Esophagus muscularis mucosa (tissue), 4 donors: ENCODE results near the gene HEATR9. TPM values are rescaled to one million over a fixed set of nuclear protein-coding genes. Genes with fewer than 3 reads are reported as not detected.
"Not testable (repeated sequence)": the region's sequence is repeated elsewhere in the genome, so short reads cannot be mapped to it uniquely, and the experiment has no call there.

Experiments used
- DNase-seq: peaks from one replicate; pipeline ENCODE4 v3.0.0-alpha.2; 2017; ENCODE audit errors: extremely low spot score
- H3K27ac ChIP-seq, 4 donors: fragments of 200-600 bp; sonication (generic); replicated peaks in 1 of 4; 1 replicate in 3 of 4; 2 replicates in 1 of 4; pipeline ENCODE4 v1.5.1; 2016 to 2019; ENCODE audit warnings: mild to moderate bottlenecking in 1 of 4
- H3K27me3 ChIP-seq, 4 donors: fragments of 200-600 bp; sonication (generic); one replicate each; pipeline versions ENCODE4 v1.5.1 to v1.6.0; 2016 to 2019
- H3K36me3 ChIP-seq, 4 donors: fragments of 200-600 bp; sonication (generic); one replicate each; pipeline ENCODE4 v1.5.1; 2016 to 2019
- H3K4me1 ChIP-seq, 4 donors: fragments of 200-600 bp; sonication (generic); one replicate each; pipeline ENCODE4 v1.5.1; 2016 to 2019
- H3K4me3 ChIP-seq, 4 donors: fragments of 200-600 bp; sonication (generic); 1 replicate in 2 of 4; 2 replicates in 2 of 4; pipeline ENCODE4 v1.5.1; 2016 to 2019; ENCODE audit warnings: mild to moderate bottlenecking in 4 of 4, moderate library complexity in 1 of 4
- H3K9me3 ChIP-seq, 4 donors: fragments of 200-600 bp; sonication (generic); 1 replicate in 3 of 4; 2 replicates in 1 of 4; pipeline ENCODE4 v1.5.1; 2016 to 2019
- EP300 ChIP-seq: sonication (generic); formaldehyde crosslinking; IDR thresholded peaks from one replicate; pipeline ENCODE4 v1.6.1; 2017; ENCODE audit warnings: antibody characterized with exemption
- POLR2A ChIP-seq: fragments of 450-650 bp; IDR thresholded peaks from one replicate; pipeline ENCODE4 v1.6.1; 2017; ENCODE audit warnings: antibody characterized with exemption, moderate library complexity, mild to moderate bottlenecking, low read depth
- POLR2AphosphoS5 ChIP-seq, 2 donors: sonication (generic); formaldehyde crosslinking; IDR thresholded peaks; one replicate each; pipeline ENCODE4 v1.6.1; 2017; ENCODE audit warnings: antibody characterized with exemption in 2 of 2
- WGBS: methylation state at CpG from one replicate; pipeline ENCODE4 v1.1.5; 2018; 5-methylcytosine and 5-hydroxymethylcytosine counted together
- intact Hi-C: fragments of 100-400 bp; cut with DNase I; formaldehyde crosslinking; loops from one replicate; pipeline ENCODE4 v1.15.1; 2023
- total RNA-seq, 4 donors: library from RNA; depleted of rRNA; stranded (reverse); fragments of >200 nt; gene quantifications; one replicate each; pipeline versions ENCODE4 v1.1.0 to v1.2.1, GENCODE V29; 2016
- TF ChIP-seq, protein P1 (sequence below), 3 experiments: fragments of 200-600 bp in 2 of 3; fragments of 450-650 bp in 1 of 3; sonication (generic) in 2 of 3; IDR thresholded peaks; one replicate each; pipeline ENCODE4 v1.5.1; 2017 to 2019; ENCODE audit warnings: antibody characterized with exemption in 3 of 3, mild to moderate bottlenecking in 2 of 3, moderate library complexity in 1 of 3

The HEATR9 gene
- total RNA-seq, 4 donors from 2014 or later: 0.13 TPM; not detected in 3

- no peak overlapping the region for H3K4me3 ChIP-seq
- 55% methylated on average over 11 of the region's 11 CpGs for WGBS
- TF ChIP-seq POLR2A (no peak), EP300 (no peak), POLR2AphosphoS5 (IDR thresholded peaks at IDR 0.05) (no peak)
- TF ChIP-seq, protein P1, sequence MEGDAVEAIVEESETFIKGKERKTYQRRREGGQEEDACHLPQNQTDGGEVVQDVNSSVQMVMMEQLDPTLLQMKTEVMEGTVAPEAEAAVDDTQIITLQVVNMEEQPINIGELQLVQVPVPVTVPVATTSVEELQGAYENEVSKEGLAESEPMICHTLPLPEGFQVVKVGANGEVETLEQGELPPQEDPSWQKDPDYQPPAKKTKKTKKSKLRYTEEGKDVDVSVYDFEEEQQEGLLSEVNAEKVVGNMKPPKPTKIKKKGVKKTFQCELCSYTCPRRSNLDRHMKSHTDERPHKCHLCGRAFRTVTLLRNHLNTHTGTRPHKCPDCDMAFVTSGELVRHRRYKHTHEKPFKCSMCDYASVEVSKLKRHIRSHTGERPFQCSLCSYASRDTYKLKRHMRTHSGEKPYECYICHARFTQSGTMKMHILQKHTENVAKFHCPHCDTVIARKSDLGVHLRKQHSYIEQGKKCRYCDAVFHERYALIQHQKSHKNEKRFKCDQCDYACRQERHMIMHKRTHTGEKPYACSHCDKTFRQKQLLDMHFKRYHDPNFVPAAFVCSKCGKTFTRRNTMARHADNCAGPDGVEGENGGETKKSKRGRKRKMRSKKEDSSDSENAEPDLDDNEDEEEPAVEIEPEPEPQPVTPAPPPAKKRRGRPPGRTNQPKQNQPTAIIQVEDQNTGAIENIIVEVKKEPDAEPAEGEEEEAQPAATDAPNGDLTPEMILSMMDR (IDR thresholded peaks at IDR 0.05): no peak
- H3K36me3 ChIP-seq: no peaks in the 10 kb centered on the region
- intact Hi-C loops: no loop called here
- H3K9me3 ChIP-seq: no peaks in the 10 kb centered on the region
- DNase-seq: no peak
- H3K27ac ChIP-seq: no peak overlapping the region
- no peaks in the 10 kb centered on the region for H3K4me1 ChIP-seq
- no peaks in the 10 kb centered on the region for H3K27me3 ChIP-seq
Measured at GRCh38 chr17:35900708-35901480, 32.2 kb upstream of the HEATR9 start.

GRCh38 chr17:35900280-35900679, 31.6 kb upstream of the HEATR9 start:
- TF ChIP-seq POLR2A: no peak
- TF ChIP-seq EP300: no peak
- TF ChIP-seq POLR2AphosphoS5 (IDR thresholded peaks at IDR 0.05): no peak
- TF ChIP-seq, protein P1 (IDR thresholded peaks at IDR 0.05): no peak
- Histone ChIP-seq H3K27ac (no peak overlapping the region), H3K27me3 (no peaks in the 10 kb centered on the region), H3K9me3 (no peaks in the 10 kb centered on the region), H3K4me1 (no peaks in the 10 kb centered on the region), H3K36me3 (no peaks in the 10 kb centered on the region), H3K4me3 (no peak overlapping the region)
- no peak for DNase-seq
- intact Hi-C loops: no loop called here
- 62% methylated on average over 3 of the region's 5 CpGs for WGBS

- no peaks in the 10 kb centered on the region for H3K27me3 ChIP-seq
- TF ChIP-seq, protein P1 (IDR thresholded peaks at IDR 0.05): no peak
- no peak for TF ChIP-seq POLR2AphosphoS5 (IDR thresholded peaks at IDR 0.05)
- TF ChIP-seq POLR2A: no peak
- TF ChIP-seq EP300: no peak
- no peak for DNase-seq
- 62% methylated on average over 6 of the region's 6 CpGs for WGBS
- intact Hi-C loops: no loop called here
- no peak overlapping the region for H3K27ac ChIP-seq
- no peaks in the 10 kb centered on the region for H3K9me3 ChIP-seq
- no peaks in the 10 kb centered on the region for H3K36me3 ChIP-seq
- no peak overlapping the region for H3K4me3 ChIP-seq
- H3K4me1 ChIP-seq: no peaks in the 10 kb centered on the region
Measured at GRCh38 chr17:35898283-35899070, 29.8 kb upstream of the HEATR9 start.

- H3K27ac ChIP-seq, H3K4me3 ChIP-seq, DNase-seq, H3K36me3 ChIP-seq, H3K9me3 ChIP-seq, intact Hi-C loops, H3K4me1 ChIP-seq, H3K27me3 ChIP-seq: not testable (repeated sequence)
- 95% methylated on average over 7 of the region's 7 CpGs for WGBS
Measured at GRCh38 chr17:35897772-35898171, 29.1 kb upstream of the HEATR9 start.
